Nephron (organoid): ENCODE results near the gene MNX1.
A peak's percentile ranks its signal among the peaks of the same experiment; 100 is the strongest.

Experiments used
- H3K27ac Mint-ChIP-seq, 3 experiments: 2 replicates each; pipeline ENCODE4 v1.8.0; 2020; ENCODE audit warnings: mixed read lengths in 3 of 3, mild to moderate bottlenecking in 2 of 3, moderate library complexity in 1 of 3
- H3K27me3 Mint-ChIP-seq: 2 replicates; pipeline ENCODE4 v1.8.0; 2021; ENCODE audit warnings: low read depth, mild to moderate bottlenecking, moderate library complexity, mixed read lengths
- H3K36me3 Mint-ChIP-seq: 2 replicates; pipeline ENCODE4 v1.8.0; 2020; ENCODE audit warnings: low read depth, mixed read lengths
- H3K4me1 Mint-ChIP-seq: 2 replicates; pipeline ENCODE4 v1.8.0; 2020; ENCODE audit warnings: mixed read lengths
- H3K4me3 Mint-ChIP-seq, 3 experiments: 2 replicates each; pipeline ENCODE4 v1.8.0; 2020; ENCODE audit warnings: mild to moderate bottlenecking in 3 of 3, mixed read lengths in 3 of 3, moderate library complexity in 2 of 3
- H3K9me3 Mint-ChIP-seq: 2 replicates; pipeline ENCODE4 v1.8.0; 2020; ENCODE audit warnings: mixed read lengths
- CTCF ChIP-seq, 3 experiments: fragments of 200-600 bp; sonication (generic); IDR thresholded peaks; one replicate each; pipeline ENCODE4 v1.5.0; 2021; ENCODE audit warnings: antibody characterized with exemption in 3 of 3; ENCODE audit not compliant: unreplicated experiment in 3 of 3

MNX1 gene

GRCh38 chr7:156998988-156999957, 11.2 kb downstream of the MNX1 start:
- no peaks in the 10 kb centered on the region for H3K36me3 Mint-ChIP-seq
- peaks cover 98% of the 10 kb centered on the region for H3K27me3 Mint-ChIP-seq
- peaks cover 21% of the 10 kb centered on the region for H3K4me1 Mint-ChIP-seq
- H3K9me3 Mint-ChIP-seq = peaks cover 3% of the 10 kb centered on the region
- H3K27ac Mint-ChIP-seq = no peak overlapping the region
- no peak for TF ChIP-seq CTCF (IDR thresholded peaks at IDR 0.05; ENCODE audit: unreplicated experiment in 3 of 3)
- H3K4me3 Mint-ChIP-seq = peak overlapping the region; percentile 26 to 55 (median 41)

GRCh38 chr7:156994417-156994816, 16.0 kb downstream of the MNX1 start:
- Mint-ChIP-seq H3K9me3 (peaks cover 3% of the 10 kb centered on the region), H3K4me1 (peaks cover 5% of the 10 kb centered on the region), H3K36me3 (no peaks in the 10 kb centered on the region), H3K27me3 (peaks cover 84% of the 10 kb centered on the region), H3K4me3 (no peak overlapping the region), H3K27ac (no peak overlapping the region)
- no peak for TF ChIP-seq CTCF (IDR thresholded peaks at IDR 0.05; ENCODE audit: unreplicated experiment in 3 of 3)

- TF ChIP-seq CTCF (IDR thresholded peaks at IDR 0.05; ENCODE audit: unreplicated experiment in 3 of 3) = no peak
- H3K27me3 Mint-ChIP-seq = peaks cover 79% of the 10 kb centered on the region
- no peaks in the 10 kb centered on the region for H3K36me3 Mint-ChIP-seq
- H3K4me3 Mint-ChIP-seq = no peak overlapping the region
- peaks cover 3% of the 10 kb centered on the region for H3K9me3 Mint-ChIP-seq
- H3K27ac Mint-ChIP-seq = no peak overlapping the region
- peaks cover 5% of the 10 kb centered on the region for H3K4me1 Mint-ChIP-seq
These were observed 16.6 kb downstream of the MNX1 start for GRCh38 chr7:156993925-156994235.

- Mint-ChIP-seq H3K9me3 (peaks cover 3% of the 10 kb centered on the region), H3K36me3 (no peaks in the 10 kb centered on the region), H3K4me3 (no peak overlapping the region), H3K27me3 (peaks cover 77% of the 10 kb centered on the region), H3K27ac (no peak overlapping the region), H3K4me1 (peaks cover 5% of the 10 kb centered on the region)
- TF ChIP-seq CTCF (IDR thresholded peaks at IDR 0.05; ENCODE audit: unreplicated experiment in 3 of 3) = no peak
These were observed 17.2 kb downstream of the MNX1 start for GRCh38 chr7:156993021-156993924.

GRCh38 chr7:156989766-156990535, 20.5 kb downstream of the MNX1 start:
- Mint-ChIP-seq H3K4me1 (peaks cover 5% of the 10 kb centered on the region), H3K27me3 (peaks cover 48% of the 10 kb centered on the region), H3K36me3 (no peaks in the 10 kb centered on the region), H3K27ac (no peak overlapping the region), H3K9me3 (no peaks in the 10 kb centered on the region), H3K4me3 (no peak overlapping the region)
- TF ChIP-seq CTCF (IDR thresholded peaks at IDR 0.05; ENCODE audit: unreplicated experiment in 3 of 3) = no peak
